NCI-H1092 treated with DMSO at 0.1 percent for 48 hours (cell line): Measurements from ENCODE around the gene NCBP2L.
"Not testable (repeated sequence)": the region's sequence is repeated elsewhere in the genome, so short reads cannot be mapped to it uniquely, and the experiment has no call there.

Experiments used
- DNase-seq: peaks from one replicate; lab custom pipeline; 2025; lab: John Stamatoyannopoulos, UW

Gene NCBP2L

DNA sequence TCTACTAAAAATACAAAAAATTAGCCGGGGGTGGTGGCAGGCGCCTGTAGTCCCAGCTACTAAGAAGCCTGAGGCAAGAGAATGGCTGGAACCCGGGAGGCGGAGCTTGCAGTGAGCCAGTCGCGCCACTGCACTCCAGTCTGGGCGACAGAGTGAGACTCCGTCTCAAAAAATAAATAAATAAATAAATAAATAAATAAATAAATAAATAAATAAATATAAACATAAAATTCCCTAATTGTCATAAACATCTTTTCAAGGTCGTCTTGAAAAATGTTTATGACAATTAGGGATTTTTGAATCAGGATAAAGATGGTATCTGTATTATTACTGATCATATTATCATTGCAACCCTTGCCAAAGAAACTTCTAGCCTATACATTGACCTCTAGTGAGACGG lies 32.5 kb downstream of the NCBP2L start:
- DNase-seq: not testable (repeated sequence)

DNA sequence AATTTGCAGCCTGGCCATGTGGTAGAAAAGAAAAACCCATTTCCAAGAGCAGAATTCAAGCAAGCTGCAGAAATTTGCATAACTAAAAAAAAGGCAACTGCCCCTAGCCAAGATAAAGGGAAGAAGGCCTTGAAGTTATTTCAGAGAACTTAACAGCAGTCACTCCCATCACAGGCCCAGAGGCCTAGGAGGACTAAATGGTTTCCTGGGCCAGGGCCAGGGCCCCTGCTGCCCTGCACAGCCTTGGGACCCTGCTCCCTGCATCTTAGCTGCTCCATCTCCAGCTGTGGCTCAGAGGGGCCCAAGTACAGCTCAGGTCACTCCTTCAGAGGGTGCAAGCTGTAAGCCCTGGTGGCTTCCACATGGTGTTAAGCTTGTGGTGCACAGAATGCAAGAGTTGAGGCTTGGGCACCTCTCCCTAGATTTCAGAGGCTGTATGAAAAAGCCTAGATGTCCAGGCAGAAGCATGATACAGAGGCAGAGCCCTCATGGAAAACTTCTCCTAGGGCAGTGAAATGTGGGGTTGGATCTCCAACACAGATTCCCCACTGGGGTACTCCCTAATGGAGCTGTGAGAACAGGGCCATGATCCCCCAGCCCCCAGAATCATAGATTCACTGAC lies 41.5 kb downstream of the NCBP2L start:
- no peak for DNase-seq

DNA sequence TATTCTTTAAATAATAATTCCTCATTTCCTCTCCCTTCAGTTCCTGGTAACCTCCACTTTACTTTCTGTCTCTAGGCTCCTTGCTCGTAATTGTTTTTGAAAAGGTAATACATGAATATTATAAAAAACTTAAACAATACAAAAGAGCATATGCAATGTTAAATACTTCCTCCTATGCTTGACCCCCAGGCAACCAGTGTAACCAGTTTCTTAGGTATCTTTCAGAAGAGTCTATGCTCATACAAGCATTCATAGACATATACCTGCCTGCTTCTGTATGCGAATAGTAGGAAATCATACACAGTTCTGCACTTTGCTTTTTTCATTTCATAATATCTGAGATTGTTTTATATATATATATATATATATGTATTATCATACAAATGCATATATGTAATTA lies 45.5 kb downstream of the NCBP2L start:
- no peak for DNase-seq

DNA sequence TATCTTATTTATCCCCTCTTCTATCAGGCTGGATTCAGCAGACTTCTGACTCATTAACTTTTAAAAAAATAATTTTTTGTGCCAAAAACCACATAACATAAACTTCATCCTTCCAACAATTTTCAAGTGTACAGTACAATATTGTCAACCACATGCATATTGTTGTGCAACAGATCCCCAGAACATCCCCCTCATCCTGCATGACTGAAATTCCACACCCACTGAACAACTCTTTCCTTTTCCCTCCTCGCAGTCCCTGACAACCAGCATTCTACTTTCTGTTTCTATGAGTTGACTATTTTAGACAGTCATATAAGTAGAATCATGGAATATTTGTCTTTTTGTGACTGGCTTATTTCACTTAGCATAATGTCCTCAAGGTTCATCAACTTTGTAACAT lies 45.9 kb downstream of the NCBP2L start:
- no peak for DNase-seq

DNA sequence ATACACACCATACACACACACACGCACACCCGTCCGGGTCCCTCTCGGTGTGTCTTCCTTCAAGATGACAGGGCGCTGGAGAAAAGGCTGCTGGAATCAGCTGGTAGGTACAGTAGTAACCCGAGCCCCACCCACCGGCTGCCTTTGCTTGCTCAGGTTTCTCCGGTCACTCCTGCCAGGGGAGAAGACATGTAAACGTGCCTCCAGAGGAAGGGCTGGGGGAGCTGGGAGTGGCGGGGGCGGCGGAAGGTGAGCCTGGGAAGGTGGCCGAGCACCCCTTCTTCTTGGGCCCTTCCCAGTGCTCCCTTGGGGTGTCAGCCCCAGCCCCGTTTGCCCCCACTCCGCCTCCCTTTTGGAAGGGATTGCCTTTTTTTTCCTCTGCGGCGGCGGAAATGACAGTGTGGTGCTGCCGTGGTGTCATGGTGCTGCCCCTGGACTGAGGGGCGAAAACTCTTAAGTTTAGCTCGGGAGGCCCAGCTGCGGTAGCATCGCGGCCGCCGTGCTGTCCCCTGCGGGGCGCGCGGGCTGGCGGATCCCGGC lies 48.2 kb downstream of the NCBP2L start, which contains the start of gene MID2:
TSS of gene MID2 (plus strand) at position 169 of the 540 bp plus-strand sequence. CDS start 561 bp downstream, outside the sequence.
- DNase-seq: peak; percentile 50

DNA sequence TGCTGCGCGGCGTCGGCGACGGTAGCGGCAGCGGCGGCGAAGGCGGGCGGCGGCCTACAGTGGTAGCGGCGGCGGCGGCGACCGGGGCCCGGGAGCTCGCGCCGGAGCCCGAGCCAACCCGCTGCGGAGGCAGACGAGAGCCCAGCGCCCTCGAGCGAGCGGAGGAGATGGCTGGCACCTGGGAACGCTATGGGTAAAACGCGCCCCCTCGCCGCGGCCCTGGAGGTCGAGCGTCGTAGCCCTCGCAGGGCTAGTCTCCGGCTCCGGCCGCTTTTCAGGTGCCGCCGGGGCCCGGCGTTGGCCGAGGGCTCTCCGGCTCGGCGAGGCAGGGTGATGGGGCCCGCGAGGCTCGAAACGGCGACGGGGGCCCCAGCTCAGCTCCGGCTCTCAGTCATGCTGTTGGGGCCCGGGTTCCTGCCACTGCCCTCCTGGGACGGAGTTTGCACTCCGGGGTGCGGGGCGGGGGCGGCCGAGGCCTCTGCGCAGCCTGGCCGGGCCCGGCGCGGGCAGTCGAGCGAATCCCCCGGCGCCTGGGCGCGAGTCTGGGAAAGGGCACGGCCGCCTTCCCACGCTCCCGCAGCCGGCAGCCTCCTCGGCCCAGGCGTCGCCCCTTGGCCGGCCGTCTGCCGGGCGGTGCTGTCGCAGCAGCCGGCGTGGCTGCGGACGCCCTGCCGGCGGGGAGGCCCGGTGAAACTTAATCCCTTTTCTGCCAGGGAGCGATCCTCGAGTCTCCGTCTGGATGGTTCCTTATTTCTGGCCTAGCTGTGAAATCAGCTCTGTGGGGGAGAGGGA lies 48.9 kb downstream of the NCBP2L start:
- peak; percentile 42 for DNase-seq

DNA sequence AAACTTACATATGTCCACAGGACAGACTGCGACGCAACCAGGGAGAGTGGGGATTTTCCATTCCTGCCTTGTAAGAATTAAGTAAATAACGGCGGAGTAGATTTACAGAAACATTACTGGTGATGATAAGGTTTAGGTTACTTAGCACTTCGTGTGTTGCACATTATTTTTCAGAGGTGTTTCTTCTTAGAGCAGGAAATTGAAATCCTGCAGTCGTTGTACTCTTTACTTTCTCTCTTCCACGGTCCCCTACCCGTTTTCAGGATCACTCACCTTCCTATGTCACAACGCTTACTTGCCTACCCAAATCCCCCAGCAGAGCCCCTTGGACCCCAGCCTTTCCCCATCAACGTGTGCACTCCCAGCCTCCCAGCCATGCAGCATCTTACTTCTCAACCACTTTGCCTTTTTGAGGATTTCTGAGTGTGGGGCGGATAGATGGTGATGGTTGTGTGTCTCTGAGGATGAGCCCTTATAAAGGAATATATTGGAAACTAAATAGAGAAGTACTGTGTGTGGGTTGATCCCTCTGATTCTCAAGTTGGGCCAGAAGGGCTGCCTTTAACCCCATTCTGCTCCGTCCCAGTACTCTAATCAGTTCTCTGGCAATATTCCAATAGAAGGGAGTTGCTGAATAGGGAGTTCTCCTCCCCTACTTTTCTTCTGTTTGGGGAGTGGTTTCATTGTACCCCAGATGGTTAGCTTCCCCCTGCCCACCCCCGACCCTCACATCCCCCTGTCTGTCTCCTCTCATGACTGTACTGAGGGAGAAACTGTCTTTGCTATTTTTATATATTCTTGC lies 49.7 kb downstream of the NCBP2L start:
- DNase-seq: peak; percentile 2

DNA sequence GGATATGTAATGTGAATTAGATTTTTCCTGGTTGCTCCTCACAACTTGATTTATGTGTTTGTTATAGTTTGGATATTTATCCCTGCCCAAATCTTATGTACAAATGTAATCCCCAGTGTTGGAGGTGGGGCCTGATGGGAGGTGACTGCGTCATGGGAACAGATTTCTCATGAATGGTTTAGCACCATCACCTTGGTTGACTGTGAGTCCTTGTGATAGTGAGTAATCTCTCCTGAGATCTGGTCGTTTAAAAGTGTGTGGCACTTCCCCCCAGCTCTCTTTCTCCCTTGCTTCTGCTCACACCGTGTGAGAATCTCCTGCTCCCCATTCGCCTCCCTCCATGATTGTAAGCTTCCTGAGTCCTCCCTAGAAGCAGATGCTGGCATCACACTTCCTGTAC lies 50.3 kb downstream of the NCBP2L start:
- no peak for DNase-seq

DNA sequence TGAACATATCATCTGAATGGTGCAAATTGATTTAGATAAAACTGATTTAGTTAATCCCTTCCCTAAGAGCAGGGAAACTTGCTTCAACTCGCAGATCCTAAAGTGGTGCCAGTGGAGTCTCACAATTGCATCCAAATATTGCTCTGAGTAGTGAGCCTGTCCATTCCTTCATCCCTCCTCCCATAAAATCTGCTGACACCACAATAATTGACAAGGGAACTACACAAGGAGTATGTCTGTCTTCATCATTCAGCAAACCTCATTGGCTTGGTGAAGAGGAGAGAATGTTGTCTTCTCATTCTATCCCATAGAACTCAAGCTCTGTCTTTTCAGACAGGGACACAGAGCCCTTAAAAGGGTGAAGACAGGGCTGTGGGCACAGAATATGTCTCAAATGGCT lies 52.3 kb downstream of the NCBP2L start:
- DNase-seq: no peak

DNA sequence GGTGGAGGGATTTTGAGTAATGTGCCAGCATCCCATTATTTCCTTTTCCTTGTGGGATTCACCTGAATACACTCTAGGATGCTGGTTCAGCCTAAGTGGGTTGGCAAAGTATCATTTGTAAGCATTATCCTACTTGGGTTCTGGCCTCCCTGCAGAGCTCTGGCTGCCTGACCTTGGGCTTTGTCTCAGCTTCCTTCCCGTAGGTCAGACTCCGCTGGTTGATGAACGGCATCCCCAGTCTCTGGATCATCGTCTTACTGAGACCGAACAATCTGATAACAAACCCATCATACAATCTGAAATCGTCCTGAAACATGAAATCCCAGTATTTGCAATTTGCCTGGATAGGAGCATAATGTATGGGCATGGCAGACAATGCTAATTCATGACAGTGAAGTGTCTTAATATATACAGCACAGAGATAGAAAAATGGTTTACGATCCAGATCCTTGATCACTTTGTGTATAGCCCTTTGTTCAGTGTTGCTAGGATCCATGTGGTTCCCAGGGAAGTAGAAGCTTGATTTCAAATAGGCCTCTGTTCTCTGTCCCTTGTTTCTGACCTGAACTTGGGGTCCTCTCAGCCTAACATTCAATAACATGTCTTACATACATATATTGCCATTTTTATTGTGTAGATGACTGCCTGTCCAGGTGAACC lies 53.7 kb downstream of the NCBP2L start:
- no peak for DNase-seq

DNA sequence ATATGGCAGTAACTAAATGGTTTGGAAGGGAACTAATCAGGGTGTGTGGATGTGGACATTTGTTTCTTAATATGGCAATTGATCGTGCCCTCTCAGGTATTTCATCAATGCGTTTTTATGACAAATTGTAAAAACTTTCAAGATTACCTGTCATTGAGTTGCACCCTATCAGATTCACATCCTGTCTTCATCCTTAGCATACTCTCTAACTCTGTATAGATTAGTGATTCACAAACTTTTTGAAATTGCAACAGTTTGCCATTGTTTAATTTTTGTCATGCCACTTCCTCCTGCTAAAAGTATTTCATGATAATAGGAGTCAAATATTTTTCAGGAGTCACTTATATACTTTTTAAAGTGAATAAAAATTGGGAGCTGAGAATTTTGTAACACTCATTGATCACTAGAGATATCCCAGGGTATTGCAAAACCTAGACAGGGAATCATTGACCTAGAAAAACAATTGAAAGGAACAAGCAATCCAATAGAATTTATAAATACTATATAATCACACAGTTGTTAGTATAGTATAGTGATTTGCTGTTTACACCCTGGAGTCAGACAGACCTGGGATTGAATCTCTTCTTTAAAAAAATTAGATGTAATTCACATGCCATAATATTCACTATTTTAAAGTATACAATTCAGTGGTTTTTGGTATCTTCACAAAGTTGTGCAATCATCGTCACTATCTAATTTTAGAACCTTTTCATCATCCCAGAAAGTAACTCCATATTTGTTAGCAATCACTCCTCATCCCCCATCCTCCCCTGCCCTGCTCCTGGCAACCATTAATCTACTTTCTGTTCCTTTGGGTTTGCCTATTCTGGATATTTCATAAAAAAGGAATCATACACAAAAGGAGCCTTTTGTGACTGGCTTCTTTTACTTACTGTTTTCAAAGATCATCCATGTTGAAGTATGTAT lies 57.0 kb downstream of the NCBP2L start:
- no peak for DNase-seq

DNA sequence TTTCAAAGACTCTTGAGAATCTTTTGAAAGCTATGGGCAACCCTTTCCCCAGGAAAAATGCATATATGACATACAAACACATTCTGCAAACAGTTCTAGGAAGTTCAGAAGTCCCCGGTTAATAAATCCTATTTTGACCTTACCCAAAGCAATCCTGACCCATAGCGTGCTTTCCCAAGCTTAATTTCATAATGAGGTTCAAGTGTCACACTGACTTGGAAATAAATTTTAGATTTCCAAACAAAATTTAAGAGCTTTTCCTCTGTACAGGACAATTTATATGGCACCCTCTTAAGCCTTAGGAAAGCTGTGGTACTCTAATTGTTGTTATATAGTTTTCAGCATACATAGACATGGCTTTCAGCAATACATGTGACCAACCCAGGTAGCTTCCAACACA lies 59.4 kb downstream of the NCBP2L start:
- DNase-seq: no peak

DNA sequence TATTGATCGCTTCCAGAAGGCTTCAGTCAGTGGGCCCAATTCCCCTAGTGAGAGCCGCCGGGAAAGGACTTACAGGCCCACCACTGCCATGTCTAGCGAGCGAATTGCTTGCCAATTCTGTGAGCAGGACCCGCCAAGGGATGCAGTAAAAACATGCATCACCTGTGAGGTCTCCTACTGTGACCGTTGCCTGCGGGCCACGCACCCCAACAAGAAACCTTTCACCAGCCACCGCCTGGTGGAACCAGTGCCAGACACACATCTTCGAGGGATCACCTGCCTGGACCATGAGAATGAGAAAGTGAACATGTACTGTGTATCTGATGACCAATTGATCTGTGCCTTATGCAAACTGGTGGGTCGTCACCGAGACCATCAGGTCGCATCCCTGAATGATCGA lies 63.4 kb downstream of the NCBP2L start:
- no peak for DNase-seq

DNA sequence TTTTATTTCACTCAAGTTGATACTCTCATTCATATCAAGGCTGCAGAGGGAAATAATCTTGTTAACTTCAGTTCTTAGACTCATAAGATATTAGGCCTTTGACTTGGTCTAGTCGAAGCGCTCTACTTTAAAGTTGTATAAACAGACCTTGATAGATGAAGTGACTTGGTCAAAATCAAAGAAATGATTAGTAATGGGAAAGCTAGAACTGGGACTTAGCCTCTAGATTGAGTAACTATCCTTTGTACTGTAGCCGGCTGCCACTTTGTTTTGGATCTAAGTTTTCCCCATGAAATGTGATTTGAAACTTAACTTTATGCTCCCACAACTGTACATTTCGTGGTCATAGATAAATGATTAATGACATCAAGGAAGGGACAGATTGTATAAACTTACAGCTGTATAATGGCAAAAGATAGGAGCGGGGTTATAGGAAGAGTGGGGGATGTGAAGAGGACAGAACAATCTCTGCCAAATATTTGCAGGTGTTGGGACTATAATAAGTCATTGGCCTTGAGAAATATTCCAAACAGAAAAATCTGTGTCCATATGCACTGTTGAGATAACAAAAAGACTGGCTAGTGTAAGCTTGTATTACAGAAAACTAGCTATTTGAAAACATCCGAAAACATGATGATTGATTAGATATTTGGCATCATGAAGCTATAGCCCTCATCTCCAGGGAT lies 65.3 kb downstream of the NCBP2L start:
- DNase-seq: no peak
